ENCODE data around the gene SFR1.
A peak's percentile ranks its signal among the peaks of the same experiment; 100 is the strongest.

The SFR1 gene

DNA sequence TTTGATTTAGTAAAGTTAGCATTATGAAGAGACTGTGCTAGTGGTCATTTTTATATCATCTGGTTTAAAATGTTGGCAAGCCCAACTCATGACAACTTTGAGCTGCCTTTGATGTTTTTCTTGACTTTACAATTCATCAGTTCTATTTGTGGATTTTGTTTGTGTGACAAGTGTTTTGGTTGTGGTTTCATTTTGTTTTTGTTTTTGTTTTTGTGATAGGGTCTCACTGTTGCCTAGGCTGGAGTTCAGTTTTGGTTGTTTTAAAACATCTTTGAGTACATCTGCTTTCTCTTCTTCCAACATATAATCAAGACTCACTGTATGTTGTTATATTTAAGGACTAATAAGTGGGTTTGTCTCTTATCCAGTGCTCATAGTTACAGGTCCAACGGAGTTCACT, 17.6 kb upstream of the SFR1 start:
- no peaks in the 10 kb centered on the region for H3K9me3 ChIP-seq (ENCODE audit: control insufficient read depth, insufficient read depth, low read length)
- H3K27ac ChIP-seq (ENCODE audit: low read length), result no peak overlapping the region
- DNase-seq (ENCODE audit: low read depth, low spot score), result no peak
- no peaks in the 10 kb centered on the region for H3K4me1 ChIP-seq (ENCODE audit: control insufficient read depth, insufficient read depth, low read length)
- H3K4me3 ChIP-seq (ENCODE audit: low read length), result no peak overlapping the region
- no peaks in the 10 kb centered on the region for H3K36me3 ChIP-seq (ENCODE audit: control insufficient read depth, insufficient read depth, low read length)
- no CpG with 5 or more reads among the region's 1 CpG for WGBS (ENCODE audit: insufficient coverage, insufficient read length)
- H3K27me3 ChIP-seq (ENCODE audit: control insufficient read depth, insufficient read depth, low read length), result no peaks in the 10 kb centered on the region

DNA sequence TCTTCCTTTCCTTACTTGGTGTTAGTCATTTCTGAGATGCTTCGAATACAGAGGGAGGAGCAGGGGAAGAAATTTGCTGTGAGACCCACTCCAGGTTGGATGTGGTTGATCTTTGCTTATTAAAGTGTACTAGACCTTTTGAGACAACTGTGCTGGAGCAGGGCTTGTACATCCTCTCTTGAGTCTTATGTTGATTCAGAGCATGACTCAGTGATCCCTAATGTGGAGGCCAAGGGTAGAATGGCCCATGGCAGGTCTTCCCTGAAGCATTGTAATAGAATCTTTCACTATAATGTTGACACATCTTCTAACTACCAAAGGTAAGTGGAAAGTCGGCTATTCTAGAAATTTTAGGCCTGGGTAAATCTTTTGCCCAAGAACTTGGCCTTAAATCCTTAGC, 17.0 kb upstream of the SFR1 start:
- WGBS (ENCODE audit: insufficient coverage, insufficient read length), result no CpG with 5 or more reads among the region's 2 CpGs

DNA sequence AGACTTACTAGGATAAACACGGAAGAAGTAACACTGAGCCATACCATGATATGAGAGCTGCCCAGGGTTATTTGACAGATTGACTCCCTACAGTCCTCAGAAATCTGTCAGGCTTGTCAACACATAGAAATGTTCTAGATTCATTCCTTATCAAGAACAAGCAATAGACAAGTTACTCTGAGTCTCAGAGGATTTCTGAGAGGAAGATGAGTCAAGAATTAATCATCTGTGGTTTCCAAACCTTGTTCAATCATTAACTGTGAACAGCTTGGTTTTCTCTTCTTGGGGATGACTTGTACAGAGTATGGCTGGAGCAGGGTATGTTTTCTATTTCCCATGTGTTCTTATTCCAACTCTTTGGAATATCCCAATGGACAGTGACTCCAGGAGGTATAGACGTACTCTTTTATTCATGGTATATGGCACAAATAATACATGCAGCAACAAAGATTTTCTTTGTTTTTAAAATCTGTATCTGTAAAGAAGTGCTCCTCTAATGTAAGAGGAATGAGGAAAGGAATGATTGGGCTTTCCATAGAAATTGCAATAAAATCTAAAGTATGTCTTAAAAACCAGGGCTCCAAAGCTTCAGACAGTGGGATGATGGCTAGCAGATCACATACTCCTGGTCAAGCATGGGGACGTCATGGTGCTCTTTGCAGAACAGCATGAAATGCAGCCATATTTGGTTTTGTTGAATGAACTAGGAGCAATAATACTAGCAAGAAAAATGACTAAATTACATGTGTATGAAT, 11.9 kb upstream of the SFR1 start:
- H3K9me3 ChIP-seq (ENCODE audit: control insufficient read depth, insufficient read depth, low read length), result no peaks in the 10 kb centered on the region
- H3K36me3 ChIP-seq (ENCODE audit: control insufficient read depth, insufficient read depth, low read length), result no peaks in the 10 kb centered on the region
- H3K27ac ChIP-seq (ENCODE audit: low read length), result no peak overlapping the region
- WGBS (ENCODE audit: insufficient coverage, insufficient read length), result no CpG with 5 or more reads among the region's 3 CpGs
- no peak overlapping the region for H3K4me3 ChIP-seq (ENCODE audit: low read length)
- H3K27me3 ChIP-seq (ENCODE audit: control insufficient read depth, insufficient read depth, low read length), result no peaks in the 10 kb centered on the region
- no peaks in the 10 kb centered on the region for H3K4me1 ChIP-seq (ENCODE audit: control insufficient read depth, insufficient read depth, low read length)
- DNase-seq (ENCODE audit: low read depth, low spot score), result no peak

More for the DNA sequence above, 17.0 kb upstream of the SFR1 start:
- Histone ChIP-seq H3K36me3 (ENCODE audit: control insufficient read depth, insufficient read depth, low read length) (no peaks in the 10 kb centered on the region), H3K27ac (ENCODE audit: low read length) (no peak overlapping the region), H3K4me3 (ENCODE audit: low read length) (no peak overlapping the region), H3K27me3 (ENCODE audit: control insufficient read depth, insufficient read depth, low read length) (no peaks in the 10 kb centered on the region), H3K9me3 (ENCODE audit: control insufficient read depth, insufficient read depth, low read length) (no peaks in the 10 kb centered on the region), H3K4me1 (ENCODE audit: control insufficient read depth, insufficient read depth, low read length) (no peaks in the 10 kb centered on the region)
- no peak for DNase-seq (ENCODE audit: low read depth, low spot score)

DNA sequence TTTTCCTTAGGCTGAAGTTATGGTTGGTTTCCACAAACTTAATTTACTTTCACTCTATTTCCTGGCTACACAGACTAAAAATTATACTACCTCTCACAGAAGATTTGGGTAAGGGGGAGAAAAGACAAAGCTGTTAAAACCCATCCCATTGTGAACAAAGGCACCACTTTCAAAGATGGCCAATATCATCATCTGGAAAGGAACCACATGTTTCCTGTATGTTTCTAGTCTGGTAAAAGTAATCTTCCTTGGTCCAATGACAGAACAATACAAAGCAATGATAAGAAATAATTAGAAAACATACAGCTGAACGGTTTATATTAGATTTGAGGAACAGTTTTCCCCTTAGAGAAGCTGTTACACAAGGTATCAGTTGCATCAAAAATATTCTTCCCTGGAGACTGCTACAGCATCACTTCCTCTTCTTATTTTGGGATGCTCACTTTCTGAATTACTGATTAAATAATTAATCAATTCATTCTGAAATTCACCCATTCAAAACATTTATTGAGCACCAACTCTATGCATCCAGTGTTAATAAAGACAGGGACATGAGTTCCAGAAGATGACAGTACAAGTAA, 8.5 kb upstream of the SFR1 start:
- DNase-seq (ENCODE audit: low read depth, low spot score), result no peak

DNA sequence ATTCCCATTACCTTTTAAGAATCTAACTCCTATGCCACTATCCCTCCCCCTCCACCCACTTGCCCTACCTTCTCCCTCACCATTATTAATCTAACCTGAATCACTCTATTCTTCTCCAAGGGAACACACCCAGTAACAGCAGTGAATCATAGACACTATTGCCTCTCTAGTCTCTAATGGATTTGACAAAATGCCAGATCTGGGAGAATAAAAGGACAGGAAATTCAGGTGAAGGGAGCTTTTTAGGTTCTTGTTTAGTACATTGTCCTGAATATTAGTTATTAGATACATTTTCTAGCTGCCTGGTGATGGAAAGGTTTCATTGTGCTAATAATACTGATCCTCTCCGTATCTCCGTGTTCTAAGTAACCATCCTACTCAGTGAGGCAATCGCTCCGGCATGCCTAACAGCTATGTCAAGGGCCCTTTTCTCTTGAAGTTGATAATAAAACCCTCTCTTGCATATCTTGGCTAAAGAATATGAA, 4.1 kb upstream of the SFR1 start:
- H3K27me3 ChIP-seq (ENCODE audit: control insufficient read depth, insufficient read depth, low read length), result no peaks in the 10 kb centered on the region

More for the DNA sequence above, 8.5 kb upstream of the SFR1 start:
- H3K4me1 ChIP-seq (ENCODE audit: control insufficient read depth, insufficient read depth, low read length), result no peaks in the 10 kb centered on the region
- H3K9me3 ChIP-seq (ENCODE audit: control insufficient read depth, insufficient read depth, low read length), result no peaks in the 10 kb centered on the region
- H3K36me3 ChIP-seq (ENCODE audit: control insufficient read depth, insufficient read depth, low read length), result no peaks in the 10 kb centered on the region
- no peak overlapping the region for H3K4me3 ChIP-seq (ENCODE audit: low read length)
- H3K27ac ChIP-seq (ENCODE audit: low read length), result no peak overlapping the region
- no CpG with 5 or more reads among the region's 1 CpG for WGBS (ENCODE audit: insufficient coverage, insufficient read length)
- no peaks in the 10 kb centered on the region for H3K27me3 ChIP-seq (ENCODE audit: control insufficient read depth, insufficient read depth, low read length)

DNA sequence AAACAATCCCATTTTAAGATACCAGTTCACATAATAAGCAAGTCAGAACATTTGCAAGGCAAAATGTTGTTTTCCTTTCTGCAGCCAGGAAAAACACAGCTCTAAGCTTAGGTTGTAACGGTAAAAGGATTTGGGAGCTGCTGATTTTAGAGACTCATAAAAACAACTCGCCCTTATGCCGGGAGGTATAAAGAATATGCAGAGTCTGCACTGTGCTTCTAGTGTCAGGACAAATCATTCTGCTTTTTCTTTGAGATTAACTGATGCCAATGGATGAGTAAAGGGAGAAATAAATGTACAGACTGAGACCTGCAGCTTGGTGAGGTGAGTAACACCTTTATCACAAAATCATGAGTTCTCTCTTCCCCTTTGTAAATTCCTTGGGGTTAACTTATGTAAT, 2.0 kb upstream of the SFR1 start:
- H3K27ac ChIP-seq (ENCODE audit: low read length), result no peak overlapping the region
- H3K4me3 ChIP-seq (ENCODE audit: low read length), result no peak overlapping the region
- WGBS (ENCODE audit: insufficient coverage, insufficient read length), result no CpG with 5 or more reads among the region's 3 CpGs
- no peaks in the 10 kb centered on the region; the same call in 1 of the 2 replicates for H3K4me1 ChIP-seq (ENCODE audit: control insufficient read depth, insufficient read depth, low read length)
- no peaks in the 10 kb centered on the region for H3K36me3 ChIP-seq (ENCODE audit: control insufficient read depth, insufficient read depth, low read length)
- H3K27me3 ChIP-seq (ENCODE audit: control insufficient read depth, insufficient read depth, low read length), result no peaks in the 10 kb centered on the region
- no peaks in the 10 kb centered on the region for H3K9me3 ChIP-seq (ENCODE audit: control insufficient read depth, insufficient read depth, low read length)
- no peak for DNase-seq (ENCODE audit: low read depth, low spot score)

More for the DNA sequence above, 4.1 kb upstream of the SFR1 start:
- no peak for DNase-seq (ENCODE audit: low read depth, low spot score)
- no peaks in the 10 kb centered on the region for H3K9me3 ChIP-seq (ENCODE audit: control insufficient read depth, insufficient read depth, low read length)
- H3K36me3 ChIP-seq (ENCODE audit: control insufficient read depth, insufficient read depth, low read length), result no peaks in the 10 kb centered on the region
- no CpG with 5 or more reads among the region's 4 CpGs for WGBS (ENCODE audit: insufficient coverage, insufficient read length)
- no peak overlapping the region for H3K4me3 ChIP-seq (ENCODE audit: low read length)
- H3K4me1 ChIP-seq (ENCODE audit: control insufficient read depth, insufficient read depth, low read length), result no peaks in the 10 kb centered on the region; the same call in 1 of the 2 replicates
- no peak overlapping the region for H3K27ac ChIP-seq (ENCODE audit: low read length)

DNA sequence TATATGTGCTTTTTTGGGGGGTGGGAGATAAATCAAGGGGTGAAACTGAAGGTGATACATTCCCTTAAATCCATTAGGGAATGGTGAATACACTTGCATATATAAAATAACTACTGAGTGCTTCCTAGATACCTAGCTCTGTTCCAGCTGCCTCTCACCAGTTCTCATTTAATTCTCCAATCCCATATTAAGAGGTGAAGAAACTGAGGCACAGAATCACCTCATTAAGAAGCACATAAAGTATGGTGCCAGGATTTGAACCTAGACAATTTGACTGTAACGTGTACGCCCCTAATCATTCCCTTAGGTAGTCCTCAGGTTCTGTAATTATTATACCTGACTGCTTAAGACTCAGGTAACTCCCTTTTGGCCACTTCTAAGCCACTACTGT, 1.5 kb upstream of the SFR1 start:
- no peaks in the 10 kb centered on the region for H3K36me3 ChIP-seq (ENCODE audit: control insufficient read depth, insufficient read depth, low read length)
- no peaks in the 10 kb centered on the region for H3K9me3 ChIP-seq (ENCODE audit: control insufficient read depth, insufficient read depth, low read length)
- H3K27ac ChIP-seq (ENCODE audit: low read length), result no peak overlapping the region
- H3K4me3 ChIP-seq (ENCODE audit: low read length), result no peak overlapping the region; the same call in 1 of the 2 replicates
- no peaks in the 10 kb centered on the region; the same call in 1 of the 2 replicates for H3K4me1 ChIP-seq (ENCODE audit: control insufficient read depth, insufficient read depth, low read length)
- DNase-seq (ENCODE audit: low read depth, low spot score), result no peak
- no CpG with 5 or more reads among the region's 2 CpGs for WGBS (ENCODE audit: insufficient coverage, insufficient read length)
- no peaks in the 10 kb centered on the region for H3K27me3 ChIP-seq (ENCODE audit: control insufficient read depth, insufficient read depth, low read length)

DNA sequence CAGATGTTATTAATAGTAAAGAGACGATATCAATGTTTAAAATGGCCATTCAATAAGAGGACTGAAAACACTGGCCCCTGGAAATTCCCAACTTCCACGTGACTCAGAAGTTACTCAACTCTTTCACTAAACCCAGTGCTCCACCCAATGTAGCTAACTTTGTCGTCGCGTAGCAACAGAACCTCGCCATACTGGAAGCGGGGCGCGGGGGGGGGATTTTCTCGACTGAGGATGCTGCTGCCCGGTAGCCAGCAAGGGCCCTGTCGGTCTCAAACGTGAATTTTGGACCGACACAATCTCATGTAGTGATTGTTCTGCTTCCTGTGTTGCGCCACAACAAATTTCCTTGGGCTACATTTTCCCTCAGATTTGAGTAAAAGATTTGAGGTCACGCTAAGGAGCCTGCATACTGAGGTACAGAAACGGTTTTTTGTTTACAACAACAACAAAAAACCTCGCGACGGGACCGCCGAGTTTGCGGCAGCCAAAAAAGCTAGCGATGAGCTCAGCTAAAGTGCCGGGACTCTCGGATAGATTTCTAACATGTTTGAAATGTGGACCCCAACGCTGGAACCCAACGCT, 977 bp upstream of the SFR1 start:
- Histone ChIP-seq H3K36me3 (ENCODE audit: control insufficient read depth, insufficient read depth, low read length) (no peaks in the 10 kb centered on the region), H3K4me1 (ENCODE audit: control insufficient read depth, insufficient read depth, low read length) (no peaks in the 10 kb centered on the region; the same call in 1 of the 2 replicates), H3K27me3 (ENCODE audit: control insufficient read depth, insufficient read depth, low read length) (no peaks in the 10 kb centered on the region), H3K27ac (ENCODE audit: low read length) (no peak overlapping the region), H3K4me3 (ENCODE audit: low read length) (peak overlapping the region; percentile 50; the same call in 1 of the 2 replicates), H3K9me3 (ENCODE audit: control insufficient read depth, insufficient read depth, low read length) (no peaks in the 10 kb centered on the region)
- WGBS (ENCODE audit: insufficient coverage, insufficient read length), result no CpG with 5 or more reads among the region's 28 CpGs
- peak; percentile 61 for DNase-seq (ENCODE audit: low read depth, low spot score)

DNA sequence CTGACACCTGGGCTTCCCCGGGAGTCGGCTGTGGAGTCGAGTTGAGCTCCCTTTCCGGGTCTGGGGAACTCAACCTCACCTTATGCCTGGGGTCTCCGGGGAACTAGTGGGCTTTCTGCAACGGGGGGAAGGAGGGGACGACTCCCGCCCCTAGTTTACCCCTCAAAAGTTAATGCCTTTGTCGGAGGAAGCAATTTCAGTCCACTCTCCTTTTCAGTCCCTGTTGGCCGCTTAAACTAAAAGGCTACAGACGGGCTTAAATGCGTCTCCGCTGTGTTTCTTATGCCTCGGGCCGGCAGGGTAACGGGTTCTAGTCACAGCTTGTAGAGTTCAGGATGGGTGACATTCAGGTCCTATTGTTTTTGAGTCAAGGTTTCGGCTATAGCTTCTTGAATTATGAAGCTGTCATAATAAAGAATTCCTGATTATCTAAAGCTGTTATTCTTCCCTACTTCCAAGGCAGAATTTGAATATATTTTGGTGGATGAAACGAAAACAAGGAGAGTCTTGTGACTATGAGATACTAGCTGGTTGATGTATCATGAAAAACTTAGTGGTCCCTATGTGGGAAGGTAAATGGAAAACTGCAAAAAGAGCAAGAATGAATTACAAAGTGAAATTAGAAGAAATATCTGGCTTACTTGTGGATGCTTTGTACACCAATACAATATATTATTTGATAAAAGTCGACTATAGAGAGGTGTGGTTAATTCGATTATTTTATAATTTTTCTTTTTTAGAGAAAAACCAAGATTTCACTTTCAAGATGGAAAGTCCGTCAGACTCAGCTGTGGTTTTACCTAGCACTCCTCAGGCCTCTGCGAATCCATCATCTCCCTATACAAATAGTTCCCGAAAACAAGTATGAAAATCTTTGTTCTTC, 495 bp downstream of the SFR1 start:
- no peak for DNase-seq (ENCODE audit: low read depth, low spot score)
- Histone ChIP-seq H3K4me3 (ENCODE audit: low read length) (peak overlapping the region; percentile 81; the same call in 1 of the 2 replicates), H3K9me3 (ENCODE audit: control insufficient read depth, insufficient read depth, low read length) (no peaks in the 10 kb centered on the region), H3K4me1 (ENCODE audit: control insufficient read depth, insufficient read depth, low read length) (no peaks in the 10 kb centered on the region; the same call in 1 of the 2 replicates), H3K27ac (ENCODE audit: low read length) (no peak overlapping the region), H3K36me3 (ENCODE audit: control insufficient read depth, insufficient read depth, low read length) (no peaks in the 10 kb centered on the region), H3K27me3 (ENCODE audit: control insufficient read depth, insufficient read depth, low read length) (no peaks in the 10 kb centered on the region)
- no CpG with 5 or more reads among the region's 23 CpGs for WGBS (ENCODE audit: insufficient coverage, insufficient read length)

DNA sequence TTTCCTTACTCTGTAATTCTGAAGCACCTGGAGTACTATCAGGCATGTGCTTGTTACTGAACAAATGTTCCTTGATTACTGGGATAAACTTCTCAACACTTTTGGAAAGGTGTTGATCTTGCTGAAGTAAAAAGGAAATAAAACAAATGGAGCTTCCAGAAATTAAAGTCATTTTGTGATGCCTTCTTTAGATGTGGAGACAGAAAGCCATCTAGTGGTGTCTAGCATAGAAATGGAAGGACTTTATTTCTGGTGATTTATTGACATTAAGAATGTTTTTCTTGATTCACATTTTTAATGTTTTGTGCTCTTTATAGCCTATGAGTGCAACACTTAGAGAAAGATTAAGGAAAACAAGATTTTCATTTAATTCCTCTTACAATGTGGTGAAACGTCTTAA, 1.4 kb downstream of the SFR1 start:
- WGBS (ENCODE audit: insufficient coverage, insufficient read length), result no CpG with 5 or more reads among the region's 1 CpG
- DNase-seq (ENCODE audit: low read depth, low spot score), result no peak
- H3K27ac ChIP-seq (ENCODE audit: low read length), result no peak overlapping the region

More for the DNA sequence above, 1.4 kb downstream of the SFR1 start:
- H3K4me3 ChIP-seq (ENCODE audit: low read length), result no peak overlapping the region
- H3K9me3 ChIP-seq (ENCODE audit: control insufficient read depth, insufficient read depth, low read length), result no peaks in the 10 kb centered on the region
- no peaks in the 10 kb centered on the region for H3K36me3 ChIP-seq (ENCODE audit: control insufficient read depth, insufficient read depth, low read length)
- H3K27me3 ChIP-seq (ENCODE audit: control insufficient read depth, insufficient read depth, low read length), result no peaks in the 10 kb centered on the region
- H3K4me1 ChIP-seq (ENCODE audit: control insufficient read depth, insufficient read depth, low read length), result no peaks in the 10 kb centered on the region; the same call in 1 of the 2 replicates

Data from iPS DF 6.9 (cell line).